VCaP (cell line): ENCODE data around the gene PPP1R9B.

Source experiments
- H3K27ac ChIP-seq: fragments of 450-650 bp; 2 replicates; pipeline ENCODE4 v1.5.1; 2017
- TF ChIP-seq, protein P1 (sequence below): fragments of 450-650 bp; conservative IDR thresholded peaks from 2 replicates; pipeline ENCODE4 v1.5.1; 2017; ENCODE audit warnings: mild to moderate bottlenecking, moderate library complexity

PPP1R9B gene

DNA sequence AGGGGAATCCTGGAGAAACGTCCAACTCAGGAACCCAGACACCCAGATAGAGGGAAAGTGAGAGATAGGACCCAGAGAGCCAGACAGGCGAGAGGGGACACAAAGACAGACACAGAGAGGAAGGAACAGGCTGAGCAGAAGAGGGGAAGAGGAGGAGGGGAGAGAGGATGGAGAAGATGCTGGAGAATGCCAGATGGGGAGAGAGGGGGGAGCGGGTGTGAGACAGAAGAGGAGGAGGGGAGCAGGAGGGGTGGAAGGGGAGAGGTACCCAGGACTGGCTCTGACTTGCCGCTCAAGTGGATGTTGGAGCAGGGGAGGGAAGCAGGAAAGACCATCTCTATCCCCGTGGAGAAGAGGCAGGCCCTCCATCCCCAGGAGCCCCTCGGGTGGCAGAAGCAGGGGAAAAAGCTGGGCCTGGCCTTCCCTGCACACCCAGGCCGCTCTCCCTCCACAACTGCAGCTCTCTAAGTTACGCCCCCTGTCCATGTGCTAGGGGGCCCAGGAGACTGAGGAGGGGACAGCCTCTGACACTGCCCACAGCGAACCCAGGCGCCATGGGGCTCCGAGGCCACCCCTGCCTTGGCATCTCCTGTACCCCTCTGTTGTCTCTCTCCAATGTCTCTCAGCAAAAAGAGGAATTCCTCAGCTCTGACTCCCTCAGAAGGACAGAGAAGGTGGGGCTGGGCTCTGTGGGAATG is 4.8 kb downstream of the PPP1R9B start:
- TF ChIP-seq, protein P1, sequence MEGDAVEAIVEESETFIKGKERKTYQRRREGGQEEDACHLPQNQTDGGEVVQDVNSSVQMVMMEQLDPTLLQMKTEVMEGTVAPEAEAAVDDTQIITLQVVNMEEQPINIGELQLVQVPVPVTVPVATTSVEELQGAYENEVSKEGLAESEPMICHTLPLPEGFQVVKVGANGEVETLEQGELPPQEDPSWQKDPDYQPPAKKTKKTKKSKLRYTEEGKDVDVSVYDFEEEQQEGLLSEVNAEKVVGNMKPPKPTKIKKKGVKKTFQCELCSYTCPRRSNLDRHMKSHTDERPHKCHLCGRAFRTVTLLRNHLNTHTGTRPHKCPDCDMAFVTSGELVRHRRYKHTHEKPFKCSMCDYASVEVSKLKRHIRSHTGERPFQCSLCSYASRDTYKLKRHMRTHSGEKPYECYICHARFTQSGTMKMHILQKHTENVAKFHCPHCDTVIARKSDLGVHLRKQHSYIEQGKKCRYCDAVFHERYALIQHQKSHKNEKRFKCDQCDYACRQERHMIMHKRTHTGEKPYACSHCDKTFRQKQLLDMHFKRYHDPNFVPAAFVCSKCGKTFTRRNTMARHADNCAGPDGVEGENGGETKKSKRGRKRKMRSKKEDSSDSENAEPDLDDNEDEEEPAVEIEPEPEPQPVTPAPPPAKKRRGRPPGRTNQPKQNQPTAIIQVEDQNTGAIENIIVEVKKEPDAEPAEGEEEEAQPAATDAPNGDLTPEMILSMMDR, result no peak
- no peak overlapping the region for H3K27ac ChIP-seq

DNA sequence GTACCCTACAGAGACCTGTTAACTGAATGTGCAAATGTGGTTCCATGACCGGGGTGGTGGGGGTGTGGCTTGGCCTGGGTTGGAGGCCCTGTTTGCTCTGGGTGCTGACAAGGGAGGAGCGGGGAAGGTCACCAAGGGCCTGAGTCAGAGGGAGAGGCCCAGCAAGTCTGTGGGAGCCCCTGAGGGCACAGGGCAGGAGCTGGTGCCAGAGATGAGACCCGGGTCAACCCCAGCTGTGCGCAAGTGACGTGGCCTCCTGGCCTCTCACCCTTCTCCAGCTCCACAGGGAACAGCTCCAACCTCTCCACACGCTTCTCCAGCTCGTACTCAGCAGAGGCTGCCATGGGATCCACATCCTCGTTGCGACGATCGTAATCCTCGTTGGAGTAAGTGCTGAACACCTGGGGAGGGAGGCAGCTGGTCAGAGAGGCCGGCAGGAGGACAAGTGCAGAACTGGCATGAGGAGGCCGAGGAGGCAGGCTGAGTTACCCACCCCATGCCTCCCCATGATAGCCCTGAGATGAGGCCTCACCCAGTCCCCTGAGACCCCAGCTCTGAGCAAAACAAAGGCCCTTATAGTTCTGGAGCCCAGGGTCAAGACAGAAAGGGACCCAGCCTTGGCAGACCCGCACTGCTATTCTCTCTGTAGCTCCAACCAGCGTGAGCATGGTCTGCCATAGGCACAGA is 5.5 kb downstream of the PPP1R9B start:
- H3K27ac ChIP-seq, result no peak overlapping the region
- TF ChIP-seq, protein P1, result no peak

GRCh38 chr17:50144355-50144754 is 6.1 kb downstream of the PPP1R9B start:
- H3K27ac ChIP-seq, result no peak overlapping the region
- TF ChIP-seq, protein P1, result no peak

DNA sequence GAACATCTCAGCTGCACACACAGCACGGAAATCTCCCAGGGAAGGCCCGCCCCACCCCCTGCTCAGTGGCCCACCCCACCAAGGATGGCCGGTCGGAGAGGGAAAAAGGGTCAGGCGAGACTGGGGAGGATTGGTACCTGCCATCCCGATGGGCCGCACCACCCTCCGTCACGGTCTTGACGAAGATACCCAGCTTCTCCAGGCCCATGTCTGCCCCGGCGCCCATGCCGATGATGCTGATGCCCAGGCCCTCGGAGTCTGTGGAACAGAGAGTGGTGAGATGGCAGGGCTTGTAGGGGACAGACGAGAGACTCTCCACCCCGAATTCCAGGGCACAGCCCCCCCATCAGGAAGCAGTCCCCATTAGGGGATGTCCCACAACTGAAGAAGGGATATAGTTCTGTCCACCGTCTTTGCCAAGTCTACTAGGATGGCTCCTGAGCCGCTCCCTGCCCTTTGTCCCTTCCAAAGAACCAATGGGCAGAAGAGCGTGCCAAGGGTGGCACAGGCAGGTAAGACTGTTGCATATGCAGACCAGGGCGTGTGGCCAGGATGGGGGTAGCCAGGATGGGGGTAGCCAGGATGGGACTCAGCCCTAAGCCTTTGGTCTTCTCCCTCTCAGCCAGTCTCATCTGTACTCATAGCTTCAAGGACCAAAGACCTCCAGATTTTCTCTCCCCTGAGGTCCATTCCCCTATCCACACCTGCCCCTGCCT is 6.9 kb downstream of the PPP1R9B start:
- no peak overlapping the region for H3K27ac ChIP-seq
- TF ChIP-seq, protein P1, result no peak

- TF ChIP-seq, protein P1, result no peak
Measured at GRCh38 chr17:50141745-50142110, 8.7 kb downstream of the PPP1R9B start.

DNA sequence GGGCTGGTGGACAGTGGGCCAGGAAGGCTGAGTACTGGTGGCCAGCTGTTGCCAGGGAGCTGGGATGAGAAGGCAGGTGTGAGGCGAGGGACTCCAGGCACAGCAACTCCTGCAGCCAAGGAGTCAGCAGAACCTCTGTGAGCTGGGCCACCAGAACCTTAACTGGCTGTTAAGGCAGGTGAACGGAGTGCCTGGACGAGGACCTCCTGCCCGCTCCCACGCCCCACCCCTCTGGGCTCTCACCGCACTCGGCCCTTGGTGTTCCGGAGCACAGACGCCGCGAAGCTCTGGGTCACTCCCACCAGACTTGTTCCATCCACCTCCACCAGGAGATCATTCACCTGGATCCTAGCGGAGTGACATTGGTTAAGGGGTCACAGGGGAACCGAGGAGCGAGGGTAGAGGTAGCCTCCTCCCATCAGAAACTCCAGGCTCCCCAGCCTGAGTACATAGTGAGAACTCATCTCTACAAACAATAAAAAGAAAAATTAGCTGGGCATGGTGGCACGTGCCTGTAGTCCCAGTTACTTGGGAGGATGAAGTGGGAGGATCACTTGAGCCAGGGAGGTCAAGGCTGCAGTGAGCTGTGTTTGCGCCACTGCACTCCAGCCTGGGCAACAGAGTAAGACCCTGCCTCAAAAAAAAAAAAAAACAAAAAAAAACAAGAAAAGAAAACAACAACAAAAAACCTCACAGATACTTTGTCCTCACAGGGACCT is 9.3 kb downstream of the PPP1R9B start:
- peak overlapping the region; percentile 52 for H3K27ac ChIP-seq
- TF ChIP-seq, protein P1, result no peak

More at GRCh38 chr17:50141745-50142110, 8.7 kb downstream of the PPP1R9B start:
- 0 out of 2 replicates have a peak overlapping the region, but pooled peaks have one; percentile 2 for H3K27ac ChIP-seq
